Spinal cord (tissue), 10 donors: Measurements from ENCODE around the gene TSPAN15. TPM values are rescaled to one million over a fixed set of nuclear protein-coding genes. Genes with fewer than 3 reads are reported as not detected.

Experiments used
- DNase-seq, 6 donors: peaks; one replicate each; pipeline versions ENCODE4 v3.0.0 to v3.0.0-alpha.2; 2013 to 2015; ENCODE audit warnings: low spot score in 6 of 6, low read depth in 4 of 6
- H3K27ac ChIP-seq: one replicate; pipeline ENCODE4 v1.5.1; 2013; ENCODE audit warnings: low read depth, low read length, control low read depth
- H3K27me3 ChIP-seq: one replicate; pipeline ENCODE4 v1.6.1; 2013; ENCODE audit warnings: low read length; ENCODE audit not compliant: control insufficient read depth, insufficient read depth
- H3K36me3 ChIP-seq: one replicate; pipeline ENCODE4 v1.6.1; 2013; ENCODE audit warnings: low read length; ENCODE audit not compliant: control insufficient read depth, insufficient read depth
- H3K4me1 ChIP-seq: one replicate; pipeline ENCODE4 v1.6.1; 2013; ENCODE audit warnings: low read length; ENCODE audit not compliant: control insufficient read depth, insufficient read depth
- H3K4me3 ChIP-seq: one replicate; pipeline ENCODE4 v1.5.1; 2013; ENCODE audit warnings: low read depth, low read length, control low read depth
- H3K9me3 ChIP-seq: one replicate; pipeline ENCODE4 v1.6.1; 2013; ENCODE audit warnings: low read length; ENCODE audit not compliant: control insufficient read depth, insufficient read depth
- WGBS: methylation state at CpG from one replicate; pipeline ENCODE4 v1.1.5; 2013; ENCODE audit warnings: missing lambda C conversion rate; ENCODE audit not compliant: insufficient coverage; 5-methylcytosine and 5-hydroxymethylcytosine counted together
- polyA plus RNA-seq, 2 donors: library from polyadenylated mRNA; unstranded; fragments of 120-200 nt; gene quantifications; one replicate each; pipeline ENCODE4 v1.2.1, GENCODE V29; 2013; ENCODE audit not compliant: insufficient read length in 2 of 2
- total RNA-seq, 2 donors: library from RNA; depleted of rRNA in 1 of 2; stranded (reverse); fragments of 120-200 nt in 1 of 2; fragments of >200 nt in 1 of 2; gene quantifications; one replicate each; pipeline versions ENCODE4 v1.2.3 to v1.2.4, GENCODE V29; 2013 to 2014
- donor health status: healthy.

The TSPAN15 gene
- total and polyA plus RNA-seq, 4 donors = 23.0 to 42.7 (median 26.5) TPM

DNA sequence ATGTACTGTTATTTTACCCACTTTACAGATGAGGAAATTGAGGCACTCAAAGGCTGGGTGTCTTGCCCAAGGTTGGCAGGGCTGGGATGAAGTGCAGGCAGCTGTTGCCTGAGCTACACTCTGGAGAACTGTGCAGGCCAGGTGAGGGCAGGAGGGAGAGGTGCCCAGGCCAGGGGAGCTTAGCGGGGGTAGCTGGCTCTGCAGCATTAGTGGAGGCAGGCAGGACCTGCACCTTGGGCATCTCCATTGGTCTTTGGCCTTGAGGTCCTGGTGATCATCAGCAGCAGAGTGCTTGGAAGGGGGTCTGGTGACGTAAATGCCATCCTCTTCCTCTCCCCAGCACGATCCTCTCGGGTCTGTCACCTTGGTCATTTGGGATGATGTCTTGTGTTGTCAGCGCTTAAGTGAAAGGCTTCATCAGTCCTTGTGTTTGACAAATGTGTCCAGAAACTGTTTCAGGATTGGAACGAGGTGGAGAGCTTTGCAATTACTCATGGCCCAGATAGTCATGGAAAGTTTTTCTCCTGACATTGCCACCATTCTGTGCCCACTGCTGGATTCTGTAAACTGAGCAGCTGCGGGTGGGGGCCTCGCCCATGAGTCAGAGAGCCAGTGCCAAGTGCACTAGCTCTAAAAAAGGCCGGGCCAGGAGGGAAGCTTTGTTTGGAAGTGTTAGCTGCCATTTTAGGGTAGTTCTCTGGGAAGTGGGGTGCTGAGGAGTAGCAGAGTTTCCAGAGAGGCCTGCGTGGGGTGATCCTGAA, 47.6 kb downstream of the TSPAN15 start:
- peaks cover 43% of the 10 kb centered on the region for H3K4me1 ChIP-seq

DNA sequence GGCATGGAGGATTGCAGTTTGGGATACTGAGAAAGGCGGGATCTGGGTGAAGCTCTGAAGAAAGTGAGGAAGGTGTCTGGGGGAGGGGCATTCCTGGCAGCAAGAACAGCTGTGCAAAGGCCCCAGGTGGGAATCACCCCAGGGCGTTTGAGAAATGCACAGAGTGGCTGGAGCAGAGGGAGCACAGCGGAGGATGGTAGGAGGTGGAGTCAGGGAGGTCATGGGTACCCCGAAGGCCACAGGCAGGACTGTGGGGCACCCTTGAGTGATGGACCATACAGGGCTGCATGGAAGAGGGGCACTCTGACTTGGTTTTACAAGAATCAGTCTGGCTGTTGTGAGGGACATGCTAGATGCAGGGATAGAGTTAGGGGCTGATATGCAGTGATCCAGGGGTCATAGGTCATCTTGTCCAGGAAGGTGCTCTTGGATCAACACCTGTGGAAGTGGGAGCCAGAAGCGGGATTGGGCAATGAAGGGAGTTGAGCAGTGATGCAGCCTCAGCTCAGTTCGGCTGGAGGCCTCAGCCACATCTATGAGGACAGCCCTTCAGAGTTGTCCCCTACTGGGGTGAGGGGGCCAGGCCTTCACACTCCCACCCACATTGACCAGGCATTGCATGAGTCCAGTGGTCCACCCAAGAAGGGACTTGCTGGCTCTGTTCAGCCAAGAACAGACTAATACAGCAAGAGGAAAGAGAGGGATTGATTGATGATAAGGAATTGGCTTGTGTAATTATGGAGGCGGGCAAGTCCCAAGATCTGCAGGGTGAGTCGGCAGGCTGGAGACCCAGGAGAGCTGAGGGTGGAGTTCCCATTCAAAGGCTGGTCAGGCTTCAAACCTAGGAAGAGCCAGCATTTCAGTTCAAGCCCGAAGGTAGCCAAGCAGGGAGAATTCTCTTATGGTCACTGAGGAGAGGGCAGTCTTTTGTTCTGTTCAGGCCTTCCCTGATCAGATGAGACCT, 48.7 kb downstream of the TSPAN15 start:
- Histone ChIP-seq H3K4me3 (no peak overlapping the region), H3K4me1 (peaks cover 32% of the 10 kb centered on the region), H3K27me3 (no peaks in the 10 kb centered on the region), H3K9me3 (no peaks in the 10 kb centered on the region), H3K36me3 (peaks cover 2% of the 10 kb centered on the region), H3K27ac (no peak overlapping the region)
- 78% methylated on average over 8 of the region's 9 CpGs for WGBS
- no peak for DNase-seq

More for the DNA sequence above, 47.6 kb downstream of the TSPAN15 start:
- Histone ChIP-seq H3K27me3 (no peaks in the 10 kb centered on the region), H3K36me3 (no peaks in the 10 kb centered on the region), H3K9me3 (no peaks in the 10 kb centered on the region), H3K27ac (no peak overlapping the region), H3K4me3 (no peak overlapping the region)
- DNase-seq = no peak
- 92% methylated on average over 6 of the region's 10 CpGs for WGBS

DNA sequence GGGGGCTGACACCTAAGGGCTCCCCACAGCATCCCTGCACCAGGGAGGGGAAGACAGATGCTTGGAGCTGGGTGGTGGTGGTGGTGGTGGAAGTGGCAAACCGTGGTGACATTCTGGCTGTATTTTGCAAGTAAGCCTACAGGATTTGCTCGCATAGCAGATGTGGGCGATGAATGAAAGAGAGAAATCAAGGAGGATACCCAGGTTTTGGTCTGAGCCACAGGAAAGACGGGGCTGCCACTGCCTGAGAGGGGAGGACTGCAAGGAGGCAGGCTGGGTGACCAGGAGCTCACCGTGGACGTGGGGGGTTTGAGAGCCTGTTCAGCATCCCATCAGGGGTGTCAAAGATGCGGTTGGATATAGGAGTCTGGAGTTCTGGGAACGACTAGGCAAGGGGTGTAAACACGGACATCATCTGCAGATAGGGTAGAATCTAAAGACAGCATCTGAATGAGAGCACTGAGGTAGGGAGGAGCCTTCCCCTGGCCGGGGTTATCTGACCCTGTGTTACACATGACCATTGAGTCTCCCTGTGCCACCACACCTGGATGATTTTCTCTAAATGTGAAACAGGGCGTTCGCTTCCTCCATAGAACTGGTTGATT, 49.7 kb downstream of the TSPAN15 start:
- peaks cover 2% of the 10 kb centered on the region for H3K36me3 ChIP-seq
- H3K4me3 ChIP-seq = no peak overlapping the region
- DNase-seq = no peak
- peaks cover 22% of the 10 kb centered on the region for H3K4me1 ChIP-seq
- H3K27ac ChIP-seq = no peak overlapping the region
- no peaks in the 10 kb centered on the region for H3K9me3 ChIP-seq
- WGBS = 93% methylated on average over 7 of the region's 12 CpGs
- no peaks in the 10 kb centered on the region for H3K27me3 ChIP-seq

DNA sequence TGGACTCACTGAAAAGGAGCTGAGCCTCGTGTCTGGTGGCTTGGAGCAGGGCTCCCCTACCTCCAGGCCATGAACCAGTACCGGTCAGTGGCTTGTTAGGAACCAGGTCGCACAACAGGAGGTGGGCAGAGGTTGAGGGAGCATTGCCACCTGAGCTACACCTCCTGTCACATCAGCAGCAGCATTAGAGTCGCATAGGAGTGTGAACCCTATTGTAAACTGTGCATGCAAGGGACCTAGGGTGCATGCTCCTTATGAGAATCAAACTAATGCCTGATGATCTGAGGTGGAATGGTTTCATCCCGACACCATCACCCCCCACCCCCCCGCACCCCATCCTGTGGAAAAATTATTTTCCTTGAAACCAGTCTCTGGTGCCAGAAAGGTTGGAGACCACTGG, 50.4 kb downstream of the TSPAN15 start:
- H3K4me3 ChIP-seq = no peak overlapping the region
- no peaks in the 10 kb centered on the region for H3K27me3 ChIP-seq
- H3K27ac ChIP-seq = no peak overlapping the region
- DNase-seq = no peak
- H3K4me1 ChIP-seq = peaks cover 18% of the 10 kb centered on the region
- H3K36me3 ChIP-seq = peaks cover 6% of the 10 kb centered on the region
- 95% methylated on average over 4 of the region's 6 CpGs for WGBS
- no peaks in the 10 kb centered on the region for H3K9me3 ChIP-seq

DNA sequence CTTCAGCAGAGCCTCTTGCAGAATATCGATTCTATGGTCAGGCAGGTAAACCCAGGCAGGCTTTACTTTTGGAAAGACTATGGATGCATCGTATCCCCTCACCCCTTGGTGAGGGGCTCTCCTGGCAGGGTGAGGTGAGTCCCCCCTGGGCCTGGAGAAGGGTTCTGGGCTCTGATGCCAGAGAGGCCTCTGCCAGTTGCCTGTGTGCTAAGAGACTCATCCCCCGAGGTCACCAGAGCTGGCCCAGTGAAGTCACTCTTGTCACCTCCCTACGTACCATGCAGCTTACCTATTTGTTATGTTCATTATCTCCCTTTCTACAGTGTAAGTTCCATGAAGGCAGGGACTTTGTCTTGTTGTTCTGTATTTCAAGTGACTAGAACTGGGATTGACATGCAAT, 51.3 kb downstream of the TSPAN15 start:
- Histone ChIP-seq H3K27ac (no peak overlapping the region), H3K27me3 (no peaks in the 10 kb centered on the region), H3K36me3 (peaks cover 9% of the 10 kb centered on the region), H3K4me1 (peaks cover 19% of the 10 kb centered on the region), H3K4me3 (no peak overlapping the region), H3K9me3 (no peaks in the 10 kb centered on the region)
- WGBS = 100% methylated on average over 2 of the region's 4 CpGs
- no peak for DNase-seq

DNA sequence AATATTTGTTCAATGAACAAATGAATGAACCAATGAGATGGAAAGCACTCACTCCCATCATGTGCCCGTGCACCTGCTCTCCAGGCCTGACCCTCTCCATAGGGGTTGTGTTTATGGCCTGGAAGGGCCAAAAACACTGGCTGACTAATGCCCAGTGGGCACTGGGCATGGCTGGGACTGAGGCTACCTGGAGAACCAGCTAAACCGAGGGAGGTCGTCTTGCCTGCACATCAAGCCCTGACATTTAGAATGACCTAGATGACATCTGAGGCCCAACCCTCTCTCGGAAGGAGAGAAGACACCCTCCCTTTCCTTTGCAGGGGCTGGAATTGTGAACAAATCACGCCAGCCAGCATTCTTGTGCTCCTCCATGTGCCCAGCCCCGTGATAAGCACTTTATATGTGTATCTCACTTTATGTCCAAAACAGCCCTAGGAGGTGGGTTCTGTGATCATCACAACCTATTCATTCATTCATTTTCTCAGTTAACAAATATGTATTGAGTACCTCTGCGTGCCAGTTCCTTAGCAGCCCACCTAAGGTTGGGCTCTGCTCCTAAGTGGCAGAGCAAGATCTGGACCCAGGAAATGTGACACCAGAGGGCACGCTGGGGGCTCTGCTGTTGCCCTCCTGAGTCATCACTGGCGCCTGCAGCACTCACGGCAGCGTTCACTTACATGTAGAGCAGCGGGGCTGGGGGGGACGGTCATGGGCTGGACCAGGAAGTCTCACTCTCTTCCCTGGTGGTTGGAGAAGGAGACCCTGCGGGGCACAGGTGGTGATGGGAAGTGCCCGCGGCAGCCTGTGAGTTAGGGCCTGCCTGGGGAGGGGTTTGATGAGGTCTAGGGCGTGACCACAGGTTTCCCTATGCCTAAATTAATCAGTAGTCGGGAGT, 52.0 kb downstream of the TSPAN15 start:
- Histone ChIP-seq H3K36me3 (peaks cover 9% of the 10 kb centered on the region), H3K27me3 (no peaks in the 10 kb centered on the region), H3K4me1 (peaks cover 15% of the 10 kb centered on the region), H3K9me3 (no peaks in the 10 kb centered on the region), H3K27ac (no peak overlapping the region), H3K4me3 (no peak overlapping the region)
- WGBS = 84% methylated on average over 14 of the region's 18 CpGs
- no peak for DNase-seq

DNA sequence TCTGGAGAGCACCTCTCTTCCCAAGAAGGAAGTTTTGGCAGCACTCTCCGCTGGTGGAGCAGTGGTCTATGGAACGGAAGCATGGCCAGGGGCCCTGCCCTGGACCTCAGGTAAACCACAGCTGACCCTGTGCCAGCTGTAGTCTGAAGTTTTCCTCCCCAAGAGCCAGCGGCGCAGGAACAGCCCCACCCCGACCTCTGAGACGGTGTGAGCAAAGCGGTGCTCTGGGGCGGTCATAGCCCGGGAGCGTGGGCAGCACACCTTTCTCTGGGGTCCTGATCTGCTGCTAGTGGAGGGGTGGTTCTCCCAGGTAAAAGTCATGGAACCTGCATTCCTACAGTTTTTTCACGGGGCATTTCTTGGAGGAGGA, 52.6 kb downstream of the TSPAN15 start:
- Histone ChIP-seq H3K27ac (no peak overlapping the region), H3K27me3 (no peaks in the 10 kb centered on the region), H3K4me3 (no peak overlapping the region), H3K9me3 (no peaks in the 10 kb centered on the region), H3K36me3 (peaks cover 9% of the 10 kb centered on the region), H3K4me1 (peaks cover 13% of the 10 kb centered on the region)
- 89% methylated on average over 11 of the region's 11 CpGs for WGBS
- DNase-seq = no peak

DNA sequence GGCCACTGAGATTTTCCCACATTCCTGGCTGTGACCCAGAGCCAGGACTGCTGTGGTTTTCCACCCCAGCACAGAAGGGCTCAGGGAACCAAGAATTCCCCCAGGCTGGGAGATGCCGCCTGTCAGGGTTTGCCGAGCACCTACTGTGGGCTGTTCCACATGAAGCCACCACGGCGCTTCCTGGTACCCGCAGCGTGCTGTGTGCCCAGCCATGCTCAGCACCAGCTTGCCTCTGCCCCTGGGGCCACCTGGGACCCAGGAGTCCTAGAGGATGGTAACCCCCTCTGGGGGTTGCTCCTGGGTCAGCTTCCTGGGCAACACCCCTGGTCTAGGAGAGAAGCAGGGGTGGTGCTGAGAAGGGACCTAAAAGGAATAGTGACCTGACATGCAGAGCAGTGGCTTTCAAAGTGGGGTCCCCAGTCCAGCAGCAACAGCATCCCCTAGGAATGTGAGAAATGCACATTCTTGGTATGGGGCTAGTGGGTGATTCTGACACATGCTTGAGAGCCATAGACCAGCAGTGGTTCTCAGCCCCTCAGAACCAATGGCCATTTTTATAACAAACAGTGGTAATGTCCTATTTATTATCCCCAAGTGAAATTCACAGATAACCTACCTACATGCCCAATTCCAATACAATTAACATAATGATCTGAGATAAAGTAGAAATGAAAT, 53.4 kb downstream of the TSPAN15 start:
- Histone ChIP-seq H3K27ac (no peak overlapping the region), H3K27me3 (no peaks in the 10 kb centered on the region), H3K4me1 (peaks cover 13% of the 10 kb centered on the region), H3K4me3 (no peak overlapping the region), H3K9me3 (no peaks in the 10 kb centered on the region), H3K36me3 (peaks cover 9% of the 10 kb centered on the region)
- peak in 1 of 6 donors; percentile 1 for DNase-seq
- 95% methylated on average over 6 of the region's 6 CpGs for WGBS
